BLaER1 treated with 17β-estradiol and CSF1 and Interleukin-3, amounts not matched to agents 10 nM and 100 nM (cell line): Measurements from ENCODE around the gene RANBP9.

ENCODE experiments used
- H3K27ac ChIP-seq, 11 experiments: shearing (Covaris generic); formaldehyde crosslinking; 2 replicates each; pipeline ENCODE4 v1.8.1; 2022
- H3K27me3 ChIP-seq, 11 experiments: shearing (Covaris generic); formaldehyde crosslinking; 2 replicates each; pipeline ENCODE4 v1.8.1; 2022
- H3K36me3 ChIP-seq, 11 experiments: shearing (Covaris generic); formaldehyde crosslinking; 2 replicates each; pipeline ENCODE4 v1.8.1; 2022
- H3K4me1 ChIP-seq, 10 experiments: shearing (Covaris generic); formaldehyde crosslinking; 2 replicates each; pipeline ENCODE4 v1.8.1; 2022
- H3K4me2 ChIP-seq, 11 experiments: shearing (Covaris generic); formaldehyde crosslinking; 2 replicates each; pipeline ENCODE4 v1.8.1; 2022
- H3K4me3 ChIP-seq, 10 experiments: shearing (Covaris generic); formaldehyde crosslinking; 2 replicates each; pipeline ENCODE4 v1.8.1; 2022
- H3K9ac ChIP-seq, 11 experiments: shearing (Covaris generic); formaldehyde crosslinking; 2 replicates each; pipeline ENCODE4 v1.8.1; 2022
- H3K9me3 ChIP-seq, 11 experiments: shearing (Covaris generic); formaldehyde crosslinking; replicated peaks in 1 of 11; 2 replicates each; pipeline ENCODE4 v1.8.1; 2022
- H4K20me1 ChIP-seq, 11 experiments: shearing (Covaris generic); formaldehyde crosslinking; 2 replicates each; pipeline ENCODE4 v1.8.1; 2022
- Cebpa-rat ChIP-seq, 11 experiments: shearing (Covaris generic); IDR thresholded peaks; 2 replicates each; pipeline ENCODE4 v1.8.1; 2022

RANBP9 gene

GRCh38 chr6:13708736-13709135, 2.9 kb downstream of the RANBP9 start:
- H3K27me3 ChIP-seq, result no peaks in the 10 kb centered on the region
- no peak for TF ChIP-seq Cebpa-rat (IDR thresholded peaks at IDR 0.05)
- H3K9ac ChIP-seq, result peak overlapping the region; percentile 89 to 99 (median 97)

GRCh38 chr6:13703496-13703895, 8.1 kb downstream of the RANBP9 start:
- peak overlapping the region in 2 of 11 experiments; percentile 31 to 43; a peak in 1 of 22 replicates for H3K9ac ChIP-seq
- H3K27me3 ChIP-seq, result no peaks in the 10 kb centered on the region
- peaks cover 74 to 100% (median 98%) of the 10 kb centered on the region in 11 experiments; a peak in 21 of 22 replicates for H4K20me1 ChIP-seq
- H3K4me3 ChIP-seq, result 0 out of 20 replicates have a peak overlapping the region, but pooled peaks of 1 of the 10 experiments have one; percentile 1
- peak overlapping the region; percentile 46 to 84 (median 70) for H3K4me2 ChIP-seq
- H3K36me3 ChIP-seq, result peaks cover 18 to 81% (median 60%) of the 10 kb centered on the region in 11 experiments
- TF ChIP-seq Cebpa-rat (IDR thresholded peaks at IDR 0.05), result no peak
- peak overlapping the region; percentile 21 to 71 (median 53); a peak in 17 of 22 replicates for H3K27ac ChIP-seq
- peaks cover 21 to 88% (median 35%) of the 10 kb centered on the region in 10 experiments for H3K4me1 ChIP-seq
- H3K9me3 ChIP-seq, result peaks cover 0 to 24% (median 10%) of the 10 kb centered on the region in 11 experiments; a peak in 11 of 22 replicates

More at GRCh38 chr6:13708736-13709135, 2.9 kb downstream of the RANBP9 start:
- Histone ChIP-seq H3K27ac (peak overlapping the region; percentile 89 to 99 (median 98); a peak in 21 of 22 replicates), H3K9me3 (peaks cover 0 to 18% (median 10%) of the 10 kb centered on the region in 11 experiments; a peak in 11 of 22 replicates), H3K4me3 (peak overlapping the region; percentile 86 to 98 (median 94)), H3K4me2 (peak overlapping the region; percentile 80 to 97 (median 89)), H3K36me3 (peaks cover 10 to 40% (median 34%) of the 10 kb centered on the region in 11 experiments), H3K4me1 (peaks cover 21 to 50% (median 33%) of the 10 kb centered on the region in 10 experiments), H4K20me1 (peaks cover 54 to 72% (median 71%) of the 10 kb centered on the region in 11 experiments; a peak in 21 of 22 replicates)

DNA sequence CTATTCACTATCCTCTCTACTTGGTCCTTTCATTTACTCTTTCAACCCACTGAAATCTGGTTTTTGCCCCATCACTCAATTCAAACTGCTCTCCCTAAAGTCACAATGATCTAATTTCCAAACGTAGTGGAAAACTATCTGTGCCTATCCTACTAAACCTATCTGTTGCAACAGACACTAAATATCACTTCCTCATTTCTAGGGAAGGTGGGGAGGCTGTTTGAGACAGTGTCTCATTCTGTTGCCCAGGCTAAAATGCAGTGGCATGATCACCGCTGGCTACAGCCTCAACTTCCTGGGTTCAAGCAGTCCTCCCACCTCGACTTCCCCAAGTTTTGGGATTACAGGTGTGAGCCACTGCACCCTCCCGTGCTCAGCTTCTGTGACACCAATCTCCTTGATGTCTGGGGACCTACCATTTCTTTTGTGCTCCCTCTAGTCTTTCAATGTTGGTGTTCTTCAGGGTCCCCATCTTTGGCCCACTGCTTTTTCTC, 8.8 kb downstream of the RANBP9 start:
- H3K4me3 ChIP-seq, result no peak overlapping the region
- H3K4me2 ChIP-seq, result peak overlapping the region; percentile 46 to 84 (median 70)
- H3K27ac ChIP-seq, result peak overlapping the region; percentile 21 to 71 (median 53); a peak in 19 of 22 replicates
- no peaks in the 10 kb centered on the region for H3K27me3 ChIP-seq
- peaks cover 18 to 87% (median 60%) of the 10 kb centered on the region in 11 experiments for H3K36me3 ChIP-seq
- H4K20me1 ChIP-seq, result peaks cover 70 to 100% (median 98%) of the 10 kb centered on the region in 11 experiments; a peak in 21 of 22 replicates
- peak in 2 of 11 experiments; percentile 38 to 45; a peak in 1 of 22 replicates for TF ChIP-seq Cebpa-rat (IDR thresholded peaks at IDR 0.05)
- H3K9ac ChIP-seq, result peak overlapping the region in 3 of 11 experiments; percentile 31 to 43 (median 31); a peak in 3 of 22 replicates
- peaks cover 0 to 24% (median 10%) of the 10 kb centered on the region in 11 experiments; a peak in 11 of 22 replicates for H3K9me3 ChIP-seq
- peaks cover 21 to 90% (median 35%) of the 10 kb centered on the region in 10 experiments for H3K4me1 ChIP-seq

DNA sequence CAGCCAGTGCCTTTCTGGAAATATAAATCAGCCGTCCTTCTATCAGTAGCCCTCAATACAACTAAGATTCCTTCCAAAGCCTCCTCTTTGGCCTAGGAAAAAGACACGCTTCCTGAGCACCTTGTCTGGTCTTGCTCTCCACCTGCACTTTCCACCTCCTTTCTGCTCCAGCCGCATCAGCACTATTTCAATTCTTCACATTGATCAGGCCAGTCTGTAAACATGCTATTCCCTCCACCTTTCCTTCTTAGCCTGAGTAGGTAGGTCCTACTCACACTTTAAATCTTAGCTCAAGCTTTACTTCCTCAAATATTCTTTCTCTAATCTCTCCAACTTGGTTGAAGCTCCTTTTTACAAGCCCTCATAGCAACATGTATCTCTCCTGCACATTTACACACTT, 11.4 kb downstream of the RANBP9 start:
- Histone ChIP-seq H3K9ac (no peak overlapping the region), H3K9me3 (peaks cover 0 to 12% (median 0%) of the 10 kb centered on the region in 11 experiments; a peak in 1 of 22 replicates), H3K4me1 (peaks cover 43 to 97% (median 58%) of the 10 kb centered on the region in 10 experiments), H3K36me3 (peaks cover 24 to 83% (median 62%) of the 10 kb centered on the region in 11 experiments), H4K20me1 (peaks cover 61 to 100% (median 96%) of the 10 kb centered on the region in 11 experiments; a peak in 21 of 22 replicates), H3K4me3 (no peak overlapping the region), H3K27ac (no peak overlapping the region), H3K27me3 (no peaks in the 10 kb centered on the region), H3K4me2 (peak overlapping the region in 3 of 11 experiments; percentile 13 to 44 (median 40); a peak in 5 of 22 replicates)
- TF ChIP-seq Cebpa-rat (IDR thresholded peaks at IDR 0.05), result no peak

DNA sequence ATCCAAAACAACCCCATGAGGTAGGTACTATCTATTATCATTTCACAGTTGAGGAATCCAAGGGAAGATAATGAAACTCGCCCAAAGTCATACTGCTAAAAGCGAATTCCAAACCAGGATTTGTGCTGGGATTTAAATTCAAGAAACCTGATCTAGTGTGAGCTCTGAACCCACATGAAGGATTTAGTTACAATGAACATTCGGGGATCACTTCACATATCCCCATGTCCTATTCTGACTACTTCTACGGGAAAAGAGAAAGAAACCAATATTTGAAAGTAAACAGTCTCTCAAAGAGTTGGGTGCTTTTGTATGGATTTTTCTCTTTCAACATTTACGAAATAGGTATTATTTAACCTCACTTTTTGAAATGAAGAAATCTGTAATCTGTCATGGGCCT, 12.9 kb downstream of the RANBP9 start:
- peaks cover 59 to 100% (median 96%) of the 10 kb centered on the region in 11 experiments; a peak in 21 of 22 replicates for H4K20me1 ChIP-seq
- H3K4me1 ChIP-seq, result peaks cover 41 to 92% (median 59%) of the 10 kb centered on the region in 10 experiments

GRCh38 chr6:13697857-13698256, 13.8 kb downstream of the RANBP9 start:
- H3K27ac ChIP-seq, result no peak overlapping the region
- H3K9ac ChIP-seq, result no peak overlapping the region
- H3K27me3 ChIP-seq, result no peaks in the 10 kb centered on the region
- H3K4me1 ChIP-seq, result peaks cover 33 to 84% (median 51%) of the 10 kb centered on the region in 10 experiments
- H3K4me2 ChIP-seq, result peak overlapping the region; percentile 0 to 63 (median 21); a peak in 16 of 22 replicates
- no peak overlapping the region for H3K4me3 ChIP-seq
- H3K9me3 ChIP-seq, result 0 out of 22 replicates have a peak, but pooled peaks cover 0 to 6% (median 0%) of the 10 kb centered on the region in 11 experiments
- peaks cover 48 to 83% (median 69%) of the 10 kb centered on the region in 11 experiments for H3K36me3 ChIP-seq
- peaks cover 58 to 100% (median 96%) of the 10 kb centered on the region in 11 experiments; a peak in 21 of 22 replicates for H4K20me1 ChIP-seq
- no peak for TF ChIP-seq Cebpa-rat (IDR thresholded peaks at IDR 0.05)

More for the DNA sequence above, 12.9 kb downstream of the RANBP9 start:
- 0 out of 22 replicates have a peak, but pooled peaks cover 0 to 6% (median 0%) of the 10 kb centered on the region in 11 experiments for H3K9me3 ChIP-seq
- H3K27me3 ChIP-seq, result no peaks in the 10 kb centered on the region
- no peak overlapping the region for H3K9ac ChIP-seq
- peaks cover 39 to 83% (median 62%) of the 10 kb centered on the region in 11 experiments for H3K36me3 ChIP-seq
- TF ChIP-seq Cebpa-rat (IDR thresholded peaks at IDR 0.05), result no peak
- H3K27ac ChIP-seq, result no peak overlapping the region
- peak overlapping the region in 2 of 11 experiments; percentile 45 to 63; a peak in 4 of 22 replicates for H3K4me2 ChIP-seq
- no peak overlapping the region for H3K4me3 ChIP-seq

- Histone ChIP-seq H3K27ac (no peak overlapping the region), H4K20me1 (peaks cover 41 to 100% (median 92%) of the 10 kb centered on the region in 11 experiments; a peak in 21 of 22 replicates), H3K9me3 (peaks cover 0 to under 1% (median 0%) of the 10 kb centered on the region in 11 experiments; a peak in 1 of 22 replicates), H3K27me3 (no peaks in the 10 kb centered on the region), H3K9ac (no peak overlapping the region; a peak in 1 of 22 replicates), H3K36me3 (peaks cover 62 to 83% (median 72%) of the 10 kb centered on the region in 11 experiments), H3K4me3 (no peak overlapping the region), H3K4me1 (peaks cover 28 to 74% (median 45%) of the 10 kb centered on the region in 10 experiments), H3K4me2 (peak overlapping the region in 10 of 11 experiments; percentile 7 to 63 (median 48); a peak in 16 of 22 replicates)
- no peak for TF ChIP-seq Cebpa-rat (IDR thresholded peaks at IDR 0.05)
Measured at GRCh38 chr6:13696226-13696625, 15.4 kb downstream of the RANBP9 start.

DNA sequence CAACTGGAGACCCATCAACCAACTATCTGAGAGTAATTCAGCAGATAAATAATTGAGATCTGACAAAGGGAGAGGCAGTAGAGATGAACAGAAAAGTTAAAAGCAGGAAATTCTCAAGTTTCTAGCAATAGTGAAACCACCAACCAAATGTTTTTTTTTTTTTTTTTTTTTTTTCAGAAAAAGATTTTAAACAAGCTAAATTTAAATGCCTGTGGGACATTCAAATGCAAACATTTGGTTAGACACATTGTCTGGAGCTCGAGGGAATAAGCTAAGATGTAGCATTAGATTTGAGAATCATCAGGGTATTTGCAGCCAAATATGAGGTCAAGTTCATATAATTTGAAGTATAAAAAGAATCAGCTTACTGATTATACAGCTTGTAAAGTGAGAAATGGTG, 16.4 kb downstream of the RANBP9 start:
- Histone ChIP-seq H3K4me3 (no peak overlapping the region), H3K9me3 (peaks cover 0 to 5% (median 0%) of the 10 kb centered on the region in 11 experiments; a peak in 2 of 22 replicates), H4K20me1 (peaks cover 32 to 100% (median 88%) of the 10 kb centered on the region in 11 experiments; a peak in 19 of 22 replicates), H3K9ac (no peak overlapping the region; a peak in 1 of 22 replicates), H3K27ac (peak overlapping the region in 1 of 11 experiments; percentile 40; a peak in 1 of 22 replicates), H3K36me3 (peaks cover 70 to 90% (median 81%) of the 10 kb centered on the region in 11 experiments), H3K4me2 (peak overlapping the region; percentile 7 to 63 (median 46); a peak in 21 of 22 replicates), H3K27me3 (no peaks in the 10 kb centered on the region), H3K4me1 (peaks cover 28 to 74% (median 44%) of the 10 kb centered on the region in 10 experiments)
- no peak for TF ChIP-seq Cebpa-rat (IDR thresholded peaks at IDR 0.05)
